HL-60 (cell line): ENCODE measurements around the gene ELOVL6.

Experiments
- DNase-seq, 2 experiments: peaks; one replicate each; pipeline ENCODE4 v3.0.0-alpha.2; 2010 to 2020; ENCODE audit warnings: low read depth in 1 of 2, low spot score in 1 of 2
- H3K27ac ChIP-seq: fragments of 250-450 bp; sonication (Bioruptor Pico); replicated peaks from 2 replicates; pipeline ENCODE4 v1.5.1; 2020; ENCODE audit warnings: mild to moderate bottlenecking, moderate library complexity
- H3K27me3 ChIP-seq: fragments of 250-450 bp; sonication (Bioruptor Pico); 2 replicates; pipeline ENCODE4 v1.5.1; 2021; ENCODE audit warnings: mild to moderate bottlenecking, moderate library complexity; ENCODE audit not compliant: insufficient read depth, poor library complexity, severe bottlenecking
- H3K4me3 ChIP-seq: replicated peaks from 2 replicates; pipeline ENCODE4 v1.5.1; 2011; ENCODE audit warnings: mild to moderate bottlenecking, control low read depth, low read length; ENCODE audit not compliant: insufficient read depth
- CTCF ChIP-seq: IDR thresholded peaks from one replicate; pipeline ENCODE4 v1.5.1; 2011; ENCODE audit warnings: low read length, control low read depth, inconsistent platforms; ENCODE audit not compliant: insufficient read depth
- GABPA ChIP-seq: IDR thresholded peaks from 2 replicates; pipeline ENCODE4 v1.6.1; 2012; ENCODE audit warnings: low read depth
- POLR2AphosphoS5 ChIP-seq: IDR thresholded peaks from 2 replicates; pipeline ENCODE4 v1.6.1; 2012; ENCODE audit warnings: low read depth
- SPI1 ChIP-seq: IDR thresholded peaks from 2 replicates; pipeline ENCODE4 v1.6.1; 2012; ENCODE audit warnings: low read depth, mild to moderate bottlenecking, borderline replicate concordance
- TF ChIP-seq, protein P1 (sequence below): IDR thresholded peaks from 2 replicates; pipeline ENCODE4 v1.6.1; 2012; ENCODE audit warnings: low read depth; ENCODE audit not compliant: insufficient replicate concordance

ELOVL6 gene

DNA sequence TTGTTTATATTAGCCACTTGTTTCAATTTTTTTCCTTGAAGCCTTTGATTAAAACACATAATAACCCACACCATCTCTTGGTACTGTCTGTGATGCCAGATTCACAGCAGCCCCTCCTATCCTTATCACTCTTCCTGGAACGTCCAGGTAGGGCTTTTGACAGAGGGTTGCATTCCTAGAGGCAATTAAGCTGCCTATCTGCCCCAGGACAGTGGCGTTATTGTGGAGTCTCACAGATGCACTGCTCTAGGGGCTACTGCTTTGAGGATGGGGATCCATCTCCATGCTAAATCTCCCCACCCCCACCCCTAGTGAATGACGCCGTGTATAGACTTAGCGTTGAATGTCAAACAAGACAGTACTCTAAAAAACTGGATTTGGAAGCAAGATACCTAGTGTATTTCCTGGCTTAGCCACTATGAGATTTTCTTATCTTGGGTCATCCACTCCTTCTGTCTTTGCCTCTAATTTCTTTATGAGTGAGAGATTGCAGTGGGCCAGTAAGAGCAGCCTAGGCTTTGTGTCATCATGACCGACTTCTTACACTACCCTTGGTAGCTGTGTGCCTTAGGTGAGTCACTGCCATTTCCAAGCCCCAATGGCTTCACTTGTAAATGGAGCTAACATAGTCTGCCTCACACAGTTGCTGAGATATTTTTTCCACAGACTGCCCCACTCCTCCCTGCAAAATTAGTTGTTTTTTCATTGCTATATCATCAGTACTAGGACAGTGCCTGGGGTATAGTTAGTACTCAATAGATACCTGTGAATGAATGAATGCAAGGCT lies 194.8 kb downstream of the ELOVL6 start:
- H3K4me3 ChIP-seq: no peak overlapping the region
- TF ChIP-seq, protein P1, sequence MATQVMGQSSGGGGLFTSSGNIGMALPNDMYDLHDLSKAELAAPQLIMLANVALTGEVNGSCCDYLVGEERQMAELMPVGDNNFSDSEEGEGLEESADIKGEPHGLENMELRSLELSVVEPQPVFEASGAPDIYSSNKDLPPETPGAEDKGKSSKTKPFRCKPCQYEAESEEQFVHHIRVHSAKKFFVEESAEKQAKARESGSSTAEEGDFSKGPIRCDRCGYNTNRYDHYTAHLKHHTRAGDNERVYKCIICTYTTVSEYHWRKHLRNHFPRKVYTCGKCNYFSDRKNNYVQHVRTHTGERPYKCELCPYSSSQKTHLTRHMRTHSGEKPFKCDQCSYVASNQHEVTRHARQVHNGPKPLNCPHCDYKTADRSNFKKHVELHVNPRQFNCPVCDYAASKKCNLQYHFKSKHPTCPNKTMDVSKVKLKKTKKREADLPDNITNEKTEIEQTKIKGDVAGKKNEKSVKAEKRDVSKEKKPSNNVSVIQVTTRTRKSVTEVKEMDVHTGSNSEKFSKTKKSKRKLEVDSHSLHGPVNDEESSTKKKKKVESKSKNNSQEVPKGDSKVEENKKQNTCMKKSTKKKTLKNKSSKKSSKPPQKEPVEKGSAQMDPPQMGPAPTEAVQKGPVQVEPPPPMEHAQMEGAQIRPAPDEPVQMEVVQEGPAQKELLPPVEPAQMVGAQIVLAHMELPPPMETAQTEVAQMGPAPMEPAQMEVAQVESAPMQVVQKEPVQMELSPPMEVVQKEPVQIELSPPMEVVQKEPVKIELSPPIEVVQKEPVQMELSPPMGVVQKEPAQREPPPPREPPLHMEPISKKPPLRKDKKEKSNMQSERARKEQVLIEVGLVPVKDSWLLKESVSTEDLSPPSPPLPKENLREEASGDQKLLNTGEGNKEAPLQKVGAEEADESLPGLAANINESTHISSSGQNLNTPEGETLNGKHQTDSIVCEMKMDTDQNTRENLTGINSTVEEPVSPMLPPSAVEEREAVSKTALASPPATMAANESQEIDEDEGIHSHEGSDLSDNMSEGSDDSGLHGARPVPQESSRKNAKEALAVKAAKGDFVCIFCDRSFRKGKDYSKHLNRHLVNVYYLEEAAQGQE: no peak
- TF ChIP-seq POLR2AphosphoS5 (no peak), GABPA (no peak), SPI1 (no peak), CTCF (no peak)
- no peaks in the 10 kb centered on the region for H3K27me3 ChIP-seq
- no peak overlapping the region for H3K27ac ChIP-seq
- no peak for DNase-seq

- Histone ChIP-seq H3K27me3 (no peaks in the 10 kb centered on the region), H3K4me3 (no peak overlapping the region), H3K27ac (no peak overlapping the region)
- TF ChIP-seq, protein P1: no peak
- TF ChIP-seq POLR2AphosphoS5 (no peak), CTCF (no peak), GABPA (no peak), SPI1 (no peak)
- DNase-seq: no peak
Measured at GRCh38 chr4:110002326-110002725, 196.1 kb downstream of the ELOVL6 start.

DNA sequence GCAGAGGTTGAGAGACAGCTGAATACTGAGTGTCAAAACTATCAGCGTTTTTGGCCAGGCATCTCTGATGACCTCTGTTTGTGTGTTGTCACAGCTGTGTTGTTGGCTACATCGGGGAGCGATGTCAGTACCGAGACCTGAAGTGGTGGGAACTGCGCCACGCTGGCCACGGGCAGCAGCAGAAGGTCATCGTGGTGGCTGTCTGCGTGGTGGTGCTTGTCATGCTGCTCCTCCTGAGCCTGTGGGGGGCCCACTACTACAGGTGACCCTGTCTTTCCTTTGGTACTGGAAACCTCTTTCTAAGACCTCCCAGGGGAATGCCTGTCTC lies 198.9 kb downstream of the ELOVL6 start:
- H3K4me3 ChIP-seq: no peak overlapping the region
- TF ChIP-seq, protein P1: no peak
- TF ChIP-seq POLR2AphosphoS5 (no peak), CTCF (no peak), SPI1 (no peak), GABPA (no peak)
- no peak overlapping the region for H3K27ac ChIP-seq
- H3K27me3 ChIP-seq: no peaks in the 10 kb centered on the region
- no peak for DNase-seq
